Right atrium auricular region (tissue), 2 donors: ENCODE results near the gene FAT4. TPM values are rescaled to one million over a fixed set of nuclear protein-coding genes. Genes with fewer than 3 reads are reported as not detected.

Experiments used
- DNase-seq: peaks from one replicate; pipeline ENCODE4 v3.0.0-alpha.2; 2019; ENCODE audit warnings: low spot score
- H3K27ac ChIP-seq, 2 donors: fragments of 200-600 bp; sonication (generic); 1 replicate in 1 of 2; 2 replicates in 1 of 2; pipeline ENCODE4 v1.5.1; 2016 to 2019
- H3K27me3 ChIP-seq, 2 donors: fragments of 200-600 bp; sonication (generic); one replicate each; pipeline versions ENCODE4 v1.5.1 to v1.6.0; 2017 to 2019
- H3K36me3 ChIP-seq: fragments of 200-600 bp; sonication (generic); one replicate; pipeline ENCODE4 v1.5.1; 2016
- H3K4me1 ChIP-seq, 2 donors: fragments of 200-600 bp; sonication (generic); one replicate each; pipeline versions ENCODE4 v1.5.1 to v1.6.0; 2017 to 2019
- H3K4me3 ChIP-seq, 2 donors: fragments of 200-600 bp; sonication (generic); 1 replicate in 1 of 2; 2 replicates in 1 of 2; pipeline ENCODE4 v1.5.1; 2017 to 2019; ENCODE audit warnings: mild to moderate bottlenecking in 1 of 2, moderate library complexity in 1 of 2
- H3K9me3 ChIP-seq, 2 donors: fragments of 200-600 bp; sonication (generic); one replicate each; pipeline ENCODE4 v1.5.1; 2019
- CTCF ChIP-seq, 2 donors: fragments of 200-600 bp; sonication (generic); IDR thresholded peaks; one replicate each; pipeline ENCODE4 v1.5.1; 2019; ENCODE audit warnings: antibody characterized with exemption in 2 of 2
- total RNA-seq, 2 donors: library from RNA; depleted of rRNA; stranded (reverse); fragments of >200 nt; gene quantifications; one replicate each; pipeline ENCODE4 v1.1.0, GENCODE V29; 2016

The FAT4 gene
- total RNA-seq, 2 donors from 2014 or later = 13.2 to 15.2 TPM

GRCh38 chr4:125276811-125277210, 37.9 kb upstream of the FAT4 start:
- no peaks in the 10 kb centered on the region for H3K4me1 ChIP-seq
- no peak for DNase-seq
- H3K36me3 ChIP-seq = no peaks in the 10 kb centered on the region
- TF ChIP-seq CTCF (IDR thresholded peaks at IDR 0.05) = no peak
- H3K9me3 ChIP-seq = no peaks in the 10 kb centered on the region
- H3K4me3 ChIP-seq = no peak overlapping the region
- H3K27ac ChIP-seq = no peak overlapping the region
- no peaks in the 10 kb centered on the region for H3K27me3 ChIP-seq

- no peak for TF ChIP-seq CTCF (IDR thresholded peaks at IDR 0.05)
- no peaks in the 10 kb centered on the region for H3K36me3 ChIP-seq
- H3K27ac ChIP-seq = no peak overlapping the region
- H3K9me3 ChIP-seq = no peaks in the 10 kb centered on the region
- no peak overlapping the region for H3K4me3 ChIP-seq
- no peak for DNase-seq
- no peaks in the 10 kb centered on the region for H3K27me3 ChIP-seq
- no peaks in the 10 kb centered on the region for H3K4me1 ChIP-seq
These were observed 37.0 kb upstream of the FAT4 start for GRCh38 chr4:125277790-125278189.

GRCh38 chr4:125280892-125281403, 33.8 kb upstream of the FAT4 start:
- H3K9me3 ChIP-seq = no peaks in the 10 kb centered on the region
- H3K27ac ChIP-seq = no peak overlapping the region
- no peaks in the 10 kb centered on the region for H3K36me3 ChIP-seq
- H3K27me3 ChIP-seq = no peaks in the 10 kb centered on the region
- DNase-seq = no peak
- no peak for TF ChIP-seq CTCF (IDR thresholded peaks at IDR 0.05)
- no peak overlapping the region for H3K4me3 ChIP-seq
- H3K4me1 ChIP-seq = no peaks in the 10 kb centered on the region

- no peaks in the 10 kb centered on the region for H3K9me3 ChIP-seq
- H3K4me1 ChIP-seq = no peaks in the 10 kb centered on the region
These were observed 31.0 kb upstream of the FAT4 start for GRCh38 chr4:125283707-125284279.

GRCh38 chr4:125297116-125297515, 17.6 kb upstream of the FAT4 start:
- Histone ChIP-seq H3K4me1 (no peaks in the 10 kb centered on the region), H3K36me3 (no peaks in the 10 kb centered on the region), H3K27ac (no peak overlapping the region), H3K4me3 (no peak overlapping the region), H3K27me3 (no peaks in the 10 kb centered on the region), H3K9me3 (no peaks in the 10 kb centered on the region)
- no peak for TF ChIP-seq CTCF (IDR thresholded peaks at IDR 0.05)
- no peak for DNase-seq

More at GRCh38 chr4:125283707-125284279, 31.0 kb upstream of the FAT4 start:
- no peak overlapping the region for H3K27ac ChIP-seq
- no peaks in the 10 kb centered on the region for H3K27me3 ChIP-seq
- no peaks in the 10 kb centered on the region for H3K36me3 ChIP-seq
- DNase-seq = no peak
- no peak overlapping the region for H3K4me3 ChIP-seq
- peak; percentile 29 to 71 for TF ChIP-seq CTCF (IDR thresholded peaks at IDR 0.05)

GRCh38 chr4:125303058-125303457, 11.7 kb upstream of the FAT4 start:
- Histone ChIP-seq H3K4me3 (no peak overlapping the region), H3K27me3 (no peaks in the 10 kb centered on the region), H3K9me3 (no peaks in the 10 kb centered on the region), H3K4me1 (no peaks in the 10 kb centered on the region), H3K27ac (no peak overlapping the region), H3K36me3 (no peaks in the 10 kb centered on the region)
- DNase-seq = no peak
- TF ChIP-seq CTCF (IDR thresholded peaks at IDR 0.05) = no peak
